ENCODE results near the gene BCL7A. TPM values are rescaled to one million over a fixed set of nuclear protein-coding genes. Genes with fewer than 3 reads are reported as not detected.
A peak's percentile ranks its signal among the peaks of the same experiment; 100 is the strongest.

BCL7A gene
- total and polyA plus RNA-seq, 2 experiments from 2014 or later = 12.7 to 14.9 TPM

DNA sequence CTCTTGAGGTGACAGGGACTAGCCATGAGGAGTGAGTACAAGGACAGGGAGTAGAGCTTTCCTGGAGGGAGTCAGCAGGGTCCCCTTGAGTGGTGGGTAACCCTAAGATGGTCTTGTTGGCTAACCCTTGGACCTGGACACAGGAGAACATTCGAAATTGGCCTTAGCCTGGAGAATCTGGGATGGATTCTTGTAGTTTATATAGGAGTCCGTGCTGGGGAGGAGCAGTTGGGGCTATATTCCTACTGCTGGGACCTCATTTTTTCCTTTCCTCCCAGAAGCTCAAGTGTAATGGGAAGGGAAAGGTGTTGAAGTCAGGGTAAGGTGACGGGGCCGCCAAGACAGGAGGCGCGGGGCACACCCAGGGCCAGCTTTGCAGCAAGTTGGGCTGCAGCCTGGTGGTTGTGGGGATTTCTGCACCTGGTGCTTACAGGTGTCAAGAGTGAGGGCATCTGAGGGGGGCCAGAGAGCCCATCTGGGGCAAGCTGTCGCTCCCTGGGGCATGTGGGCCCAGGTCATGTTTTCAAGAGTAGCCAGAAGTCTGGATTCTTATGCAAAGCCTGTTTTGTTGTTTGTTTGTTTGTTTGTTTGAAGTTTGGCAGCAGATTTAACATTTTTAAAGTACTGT is 5.1 kb downstream of the BCL7A start:
- no peak; the same call in 2 of the 3 replicates for ATAC-seq

DNA sequence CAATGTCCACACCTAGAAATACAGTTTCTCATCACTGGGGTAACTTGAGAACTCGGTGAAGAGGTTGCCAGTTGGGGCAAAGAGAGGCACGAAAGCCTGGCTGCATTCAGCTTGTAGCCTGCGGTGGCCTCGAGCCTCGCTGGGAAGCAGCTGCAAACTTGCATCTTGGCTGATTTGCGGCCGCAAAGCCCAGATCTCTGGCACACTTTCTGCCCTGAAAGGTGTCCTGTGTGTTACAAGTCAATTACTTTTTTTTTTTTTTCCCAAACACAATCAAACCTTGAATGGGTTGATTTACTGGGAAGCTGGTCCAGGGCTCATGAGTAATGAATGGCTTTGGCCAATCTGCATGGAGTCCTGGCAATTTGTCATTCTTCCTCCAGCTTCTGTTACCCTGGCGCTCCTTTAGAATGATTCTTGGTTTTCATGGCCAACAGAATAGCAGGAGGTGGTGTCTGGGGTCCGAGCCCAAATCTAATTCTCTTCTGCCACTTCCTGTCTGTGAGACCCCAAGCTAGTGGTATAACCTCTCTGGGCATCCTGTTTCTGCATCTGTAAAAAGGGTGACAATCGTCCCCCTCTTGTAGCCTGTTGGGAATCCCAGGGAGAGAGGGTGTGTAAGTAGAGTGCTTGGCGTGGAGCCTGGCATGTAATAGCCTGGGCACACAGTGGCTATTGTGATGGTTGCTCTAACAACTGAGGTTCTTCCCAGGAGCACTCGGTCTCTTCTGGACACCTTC is 6.7 kb downstream of the BCL7A start:
- Mint-ChIP-seq H3K36me3 (ENCODE audit: low read depth) (peaks cover 4% of the 10 kb centered on the region; the same call in 2 of the 3 replicates), H3K27me3 (ENCODE audit: insufficient read depth, low read depth, poor library complexity) (peaks cover 12% of the 10 kb centered on the region), H3K9me3 (no peaks in the 10 kb centered on the region), H3K27ac (no peak overlapping the region), H3K4me1 (peaks cover 25% of the 10 kb centered on the region), H3K4me3 (no peak overlapping the region)
- peaks cover 15% of the 10 kb centered on the region for H4K20me1 ChIP-seq (replicated peaks; ENCODE audit: insufficient read depth)
- H3K4me3 ChIP-seq = no peak overlapping the region
- H3F3A ChIP-seq (replicated peaks; ENCODE audit: low read depth) = peaks cover 10% of the 10 kb centered on the region; the same call in 1 of the 2 replicates
- H3K79me2 ChIP-seq (replicated peaks; ENCODE audit: insufficient read depth) = peaks cover 58% of the 10 kb centered on the region
- no peak for ATAC-seq
- H3K4me1 ChIP-seq (ENCODE audit: insufficient read depth) = peaks cover 4% of the 10 kb centered on the region; the same call in 1 of the 2 replicates
- H3K27me3 ChIP-seq (ENCODE audit: insufficient read depth) = peaks cover 5% of the 10 kb centered on the region
- no peak overlapping the region for H2AFZ ChIP-seq
- H3K36me3 ChIP-seq (ENCODE audit: insufficient read depth) = no peaks in the 10 kb centered on the region
- DNase-seq (ENCODE audit: low spot score) = no peak
- no peak overlapping the region for H3K4me2 ChIP-seq
- H3K27ac ChIP-seq (ENCODE audit: low read depth) = no peak overlapping the region
- no peaks in the 10 kb centered on the region for H3K9me2 ChIP-seq (ENCODE audit: insufficient read depth)
- no peak for TF ChIP-seq EZH2phosphoT487 (IDR thresholded peaks at IDR 0.05; ENCODE audit: unreplicated experiment)
- no peak for TF ChIP-seq ETS1 (IDR thresholded peaks at IDR 0.05)
- no peak for TF ChIP-seq EZH2 (IDR thresholded peaks at IDR 0.05; ENCODE audit: low read depth, unreplicated experiment)
- no peak for TF ChIP-seq ZNF462 (CRISPR knock-in tag; IDR thresholded peaks at IDR 0.05)

More for the DNA sequence above, 5.1 kb downstream of the BCL7A start:
- peaks cover 15% of the 10 kb centered on the region for H4K20me1 ChIP-seq (replicated peaks; ENCODE audit: insufficient read depth)
- Mint-ChIP-seq H3K27ac (no peak overlapping the region), H3K36me3 (ENCODE audit: low read depth) (peaks cover 5% of the 10 kb centered on the region; the same call in 2 of the 3 replicates), H3K4me3 (no peak overlapping the region; the same call in 2 of the 3 replicates), H3K4me1 (peaks cover 27% of the 10 kb centered on the region), H3K27me3 (ENCODE audit: insufficient read depth, low read depth, poor library complexity) (peaks cover 17% of the 10 kb centered on the region), H3K9me3 (no peaks in the 10 kb centered on the region; the same call in 2 of the 3 replicates)
- no peaks in the 10 kb centered on the region for H3K9me2 ChIP-seq (ENCODE audit: insufficient read depth)
- no peak overlapping the region for H3K27ac ChIP-seq (ENCODE audit: low read depth)
- no peak overlapping the region for H2AFZ ChIP-seq
- H3K4me1 ChIP-seq (ENCODE audit: insufficient read depth) = peaks cover 4% of the 10 kb centered on the region; the same call in 1 of the 2 replicates
- DNase-seq (ENCODE audit: low spot score) = peak; percentile 52
- H3K4me3 ChIP-seq = no peak overlapping the region
- peaks cover 12% of the 10 kb centered on the region for H3K27me3 ChIP-seq (ENCODE audit: insufficient read depth)
- H3K4me2 ChIP-seq = no peak overlapping the region
- no peaks in the 10 kb centered on the region for H3K36me3 ChIP-seq (ENCODE audit: insufficient read depth)
- TF ChIP-seq CTCF (conservative IDR thresholded peaks at IDR 0.05; ENCODE audit: low read depth in 2 of 2) = peak in 1 of 2 experiments; percentile 29; a peak in 2 of 4 replicates
- TF ChIP-seq POLR2AphosphoS5 (IDR thresholded peaks at IDR 0.05; ENCODE audit: low read depth) = no peak
- no peak for TF ChIP-seq STAT1 (IDR thresholded peaks at IDR 0.05; ENCODE audit: unreplicated experiment)
- peaks cover 14% of the 10 kb centered on the region; the same call in 1 of the 2 replicates for H3F3A ChIP-seq (replicated peaks; ENCODE audit: low read depth)
- peaks cover 64% of the 10 kb centered on the region for H3K79me2 ChIP-seq (replicated peaks; ENCODE audit: insufficient read depth)
